Suprapubic skin (tissue), 4 donors: ENCODE measurements around the gene ZNF570. TPM values are rescaled to one million over a fixed set of nuclear protein-coding genes. Genes with fewer than 3 reads are reported as not detected.

Source experiments
- DNase-seq, 2 donors: peaks; one replicate each; pipeline ENCODE4 v3.0.0-alpha.2; 2019; ENCODE audit warnings: low spot score in 2 of 2
- H3K27ac ChIP-seq: fragments of 200-600 bp; sonication (generic); one replicate; pipeline ENCODE4 v1.5.1; 2019
- H3K27me3 ChIP-seq: fragments of 200-600 bp; sonication (generic); one replicate; pipeline ENCODE4 v1.5.1; 2019
- H3K36me3 ChIP-seq: fragments of 200-600 bp; sonication (generic); one replicate; pipeline ENCODE4 v1.5.1; 2019
- H3K4me1 ChIP-seq: fragments of 200-600 bp; sonication (generic); one replicate; pipeline ENCODE4 v1.5.1; 2019
- H3K4me3 ChIP-seq: fragments of 200-600 bp; sonication (generic); one replicate; pipeline ENCODE4 v1.5.1; 2019; ENCODE audit warnings: mild to moderate bottlenecking
- H3K9me3 ChIP-seq: fragments of 200-600 bp; sonication (generic); one replicate; pipeline ENCODE4 v1.5.1; 2019
- CTCF ChIP-seq, 2 donors: fragments of 200-600 bp in 1 of 2; fragments of 450-650 bp in 1 of 2; sonication (generic) in 1 of 2; IDR thresholded peaks; one replicate each; pipeline ENCODE4 v1.5.1; 2016 to 2019; ENCODE audit warnings: antibody characterized with exemption in 2 of 2, mild to moderate bottlenecking in 1 of 2, moderate library complexity in 1 of 2
- EP300 ChIP-seq: sonication (generic); formaldehyde crosslinking; IDR thresholded peaks from one replicate; pipeline ENCODE4 v1.6.1; 2017; ENCODE audit warnings: antibody characterized with exemption
- POLR2A ChIP-seq, 2 donors: fragments of 450-650 bp; IDR thresholded peaks; one replicate each; pipeline ENCODE4 v1.6.1; 2017; ENCODE audit warnings: antibody characterized with exemption in 2 of 2, mild to moderate bottlenecking in 2 of 2, moderate library complexity in 2 of 2
- POLR2AphosphoS5 ChIP-seq, 3 donors: sonication (generic); formaldehyde crosslinking; IDR thresholded peaks; one replicate each; pipeline ENCODE4 v1.6.1; 2017; ENCODE audit warnings: antibody characterized with exemption in 3 of 3
- WGBS: methylation state at CpG from one replicate; pipeline ENCODE4 v1.1.5; 2018; 5-methylcytosine and 5-hydroxymethylcytosine counted together
- total RNA-seq, 4 donors: library from RNA; depleted of rRNA; stranded (reverse); fragments of >200 nt; gene quantifications; one replicate each; pipeline ENCODE4 v1.1.0, GENCODE V29; 2016

The ZNF570 gene
- total RNA-seq, 4 donors from 2014 or later = 2.4 to 9.5 (median 3.9) TPM

DNA sequence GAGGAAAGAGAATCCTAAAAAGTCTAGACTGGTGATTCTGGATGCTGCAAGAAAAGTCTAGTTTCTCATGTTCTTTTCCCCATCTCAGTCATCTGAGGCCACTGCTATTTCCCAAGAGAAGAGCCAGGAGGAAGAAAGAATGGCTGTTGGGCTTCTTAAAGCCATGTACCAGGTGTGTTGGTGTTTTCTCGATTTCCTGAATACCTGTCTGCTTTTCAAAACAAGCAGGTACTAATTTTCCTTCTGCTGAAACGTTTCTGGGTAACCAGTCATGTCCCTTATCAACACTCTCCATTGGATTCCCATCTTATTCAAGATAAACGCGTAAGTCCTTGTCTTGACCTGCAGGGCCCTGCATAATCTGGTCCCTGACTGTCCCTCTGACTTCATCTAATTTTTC, 1.1 kb downstream of the ZNF570 start:
- Histone ChIP-seq H3K9me3 (peaks cover 18% of the 10 kb centered on the region), H3K36me3 (peaks cover 15% of the 10 kb centered on the region), H3K27ac (no peak overlapping the region), H3K27me3 (no peaks in the 10 kb centered on the region), H3K4me3 (peak overlapping the region; percentile 68), H3K4me1 (peaks cover 24% of the 10 kb centered on the region)
- TF ChIP-seq EP300 = no peak
- TF ChIP-seq POLR2A (IDR thresholded peaks at IDR 0.05) = no peak
- no peak for TF ChIP-seq CTCF (IDR thresholded peaks at IDR 0.05)
- no peak for TF ChIP-seq POLR2AphosphoS5 (IDR thresholded peaks at IDR 0.05)
- WGBS = 65% methylated on average over 4 of the region's 4 CpGs
- DNase-seq = no peak

- TF ChIP-seq POLR2AphosphoS5 (IDR thresholded peaks at IDR 0.05) (no peak), POLR2A (IDR thresholded peaks at IDR 0.05) (no peak), EP300 (no peak), CTCF (IDR thresholded peaks at IDR 0.05) (no peak)
- H3K9me3 ChIP-seq = peaks cover 30% of the 10 kb centered on the region
- no peak overlapping the region for H3K4me3 ChIP-seq
- WGBS = 99% methylated on average over 9 of the region's 9 CpGs
- no peak for DNase-seq
- H3K27ac ChIP-seq = no peak overlapping the region
- H3K27me3 ChIP-seq = no peaks in the 10 kb centered on the region
- H3K4me1 ChIP-seq = peaks cover 16% of the 10 kb centered on the region
- peaks cover 35% of the 10 kb centered on the region for H3K36me3 ChIP-seq
These were observed 3.0 kb downstream of the ZNF570 start for GRCh38 chr19:37472165-37472564.

DNA sequence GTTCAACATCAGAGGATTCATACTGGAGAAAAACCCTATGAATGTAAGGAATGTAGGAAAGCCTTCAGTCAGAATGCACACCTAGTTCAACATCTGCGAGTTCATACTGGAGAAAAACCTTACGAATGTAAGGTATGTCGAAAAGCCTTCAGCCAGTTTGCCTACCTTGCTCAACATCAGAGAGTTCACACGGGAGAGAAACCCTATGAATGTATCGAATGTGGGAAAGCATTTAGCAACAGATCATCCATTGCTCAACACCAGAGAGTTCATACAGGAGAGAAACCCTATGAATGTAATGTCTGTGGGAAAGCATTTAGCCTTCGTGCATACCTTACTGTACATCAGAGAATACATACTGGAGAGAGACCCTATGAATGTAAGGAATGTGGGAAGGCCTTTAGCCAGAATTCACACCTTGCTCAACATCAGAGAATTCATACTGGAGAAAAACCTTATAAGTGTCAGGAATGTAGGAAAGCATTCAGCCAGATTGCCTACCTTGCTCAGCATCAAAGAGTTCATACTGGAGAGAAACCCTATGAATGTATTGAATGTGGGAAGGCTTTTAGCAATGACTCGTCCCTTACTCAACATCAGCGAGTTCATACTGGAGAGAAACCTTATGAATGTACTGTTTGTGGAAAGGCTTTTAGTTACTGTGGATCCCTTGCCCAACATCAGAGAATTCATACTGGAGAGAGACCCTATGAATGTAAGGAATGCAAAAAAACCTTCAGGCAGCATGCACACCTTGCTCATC, 15.4 kb downstream of the ZNF570 start:
- WGBS = 97% methylated on average over 8 of the region's 8 CpGs
- H3K36me3 ChIP-seq = peaks cover 58% of the 10 kb centered on the region

DNA sequence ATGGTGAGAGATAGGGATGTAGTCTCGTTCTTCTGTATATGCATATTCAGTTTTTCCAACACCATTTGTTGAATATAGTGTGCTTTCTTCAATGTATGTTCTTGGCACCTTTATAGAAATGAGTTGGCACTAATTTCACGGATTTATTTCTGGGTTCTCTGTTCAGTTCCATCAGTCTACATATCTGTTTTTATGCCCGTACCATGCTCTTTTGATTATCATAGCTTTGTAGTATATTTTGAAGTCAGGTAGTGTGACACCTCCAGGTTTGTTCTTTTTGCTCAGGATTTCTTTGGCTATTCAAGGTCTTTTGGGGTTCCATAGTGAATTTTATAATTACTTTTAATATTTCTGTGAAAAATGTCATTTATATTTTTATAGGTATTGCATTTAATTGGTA, 23.1 kb downstream of the ZNF570 start:
- Histone ChIP-seq H3K27ac (no peak overlapping the region), H3K27me3 (no peaks in the 10 kb centered on the region), H3K36me3 (no peaks in the 10 kb centered on the region), H3K9me3 (peaks cover 76% of the 10 kb centered on the region), H3K4me3 (no peak overlapping the region), H3K4me1 (no peaks in the 10 kb centered on the region)
- TF ChIP-seq POLR2A (IDR thresholded peaks at IDR 0.05) = no peak
- no peak for TF ChIP-seq CTCF (IDR thresholded peaks at IDR 0.05)
- TF ChIP-seq POLR2AphosphoS5 (IDR thresholded peaks at IDR 0.05) = no peak
- TF ChIP-seq EP300 = no peak
- WGBS = 75% methylated on average over 3 of the region's 3 CpGs
- DNase-seq = no peak

More for the DNA sequence above, 15.4 kb downstream of the ZNF570 start:
- DNase-seq = no peak
- Histone ChIP-seq H3K27ac (no peak overlapping the region), H3K27me3 (no peaks in the 10 kb centered on the region), H3K9me3 (peaks cover 81% of the 10 kb centered on the region), H3K4me1 (no peaks in the 10 kb centered on the region), H3K4me3 (no peak overlapping the region)
- TF ChIP-seq POLR2A (IDR thresholded peaks at IDR 0.05) (no peak), EP300 (no peak), CTCF (IDR thresholded peaks at IDR 0.05) (no peak), POLR2AphosphoS5 (IDR thresholded peaks at IDR 0.05) (no peak)

- Histone ChIP-seq H3K36me3 (peaks cover 15% of the 10 kb centered on the region), H3K9me3 (peaks cover 4% of the 10 kb centered on the region), H3K4me1 (peaks cover 10% of the 10 kb centered on the region), H3K27ac (peak overlapping the region; percentile 97), H3K27me3 (no peaks in the 10 kb centered on the region), H3K4me3 (peak overlapping the region; percentile 64)
- whole genome bisulfite sequencing = 1% methylated on average over 12 of the region's 12 CpGs
- DNase-seq = no peak
- TF ChIP-seq CTCF (IDR thresholded peaks at IDR 0.05) (no peak), POLR2A (IDR thresholded peaks at IDR 0.05) (no peak), POLR2AphosphoS5 (IDR thresholded peaks at IDR 0.05) (no peak), EP300 (no peak)
These were observed 36.8 kb downstream of the ZNF570 start for GRCh38 chr19:37505958-37506386.
